IMR-90 (cell line): ENCODE results near the gene ITLN2. TPM values are rescaled to one million over a fixed set of nuclear protein-coding genes. Genes with fewer than 3 reads are reported as not detected.

Source experiments
- ATAC-seq: fragments of 200-7000 bp; cut with Tn5 transposase; 2 replicates; pipeline ENCODE4 v1.9.1; 2020; ENCODE audit warnings: low read depth, mild to moderate bottlenecking, moderate library complexity
- BruUV-seq: library from RNA; stranded (reverse); fragments of 400-500 nt; replicated peaks from 2 replicates; lab custom pipeline; 2021; lab: Mats Ljungman, UMichigan
- CTCF ChIA-PET: fragments of 300-600 bp; formaldehyde crosslinking; extraction: SDS; loops from one replicate; lab custom pipeline; 2021; ENCODE audit warnings: antibody characterized with exemption; lab: Yijun Ruan, JAX
- POLR2A ChIA-PET: fragments of 300-600 bp; sonication (Branson Sonifier 250); formaldehyde crosslinking; loops from one replicate; lab custom pipeline; 2022; ENCODE audit warnings: antibody characterized with exemption; ENCODE audit not compliant: unreplicated experiment; lab: Charles Lee
- DNase-seq: peaks from one replicate; pipeline ENCODE4 v3.0.0; 2013
- H2AFZ ChIP-seq: replicated peaks from 2 replicates; pipeline ENCODE3; 2013; ENCODE audit warnings: low read length, mild to moderate bottlenecking; ENCODE audit not compliant: poor library complexity
- H2AK5ac ChIP-seq: 2 replicates; pipeline ENCODE4 v1.6.1; 2013; ENCODE audit warnings: low read depth, low read length, inconsistent platforms
- H2AK9ac ChIP-seq: replicated peaks from 2 replicates; pipeline ENCODE3; 2013; ENCODE audit warnings: mild to moderate bottlenecking, low read depth, low read length, moderate library complexity; ENCODE audit not compliant: poor library complexity
- H2BK120ac ChIP-seq: 2 replicates; pipeline ENCODE4 v1.6.1; 2013; ENCODE audit warnings: low read depth, low read length, inconsistent platforms
- H2BK15ac ChIP-seq: 3 replicates; pipeline ENCODE4 v1.6.1; 2013; ENCODE audit warnings: low read depth, low read length, inconsistent platforms
- H2BK20ac ChIP-seq: 2 replicates; pipeline ENCODE4 v1.6.1; 2013; ENCODE audit warnings: low read depth, mild to moderate bottlenecking, inconsistent platforms, low read length, moderate library complexity
- H2BK5ac ChIP-seq: 2 replicates; pipeline ENCODE4 v1.6.1; 2013; ENCODE audit warnings: mild to moderate bottlenecking, low read depth, low read length, inconsistent platforms; ENCODE audit not compliant: poor library complexity, severe bottlenecking
- H3K14ac ChIP-seq: replicated peaks from 2 replicates; pipeline ENCODE4 v1.6.1; 2013; ENCODE audit warnings: low read depth, low read length, inconsistent platforms
- H3K18ac ChIP-seq: 2 replicates; pipeline ENCODE4 v1.6.1; 2013; ENCODE audit warnings: low read depth, low read length, control low read depth
- H3K23ac ChIP-seq: 2 replicates; pipeline ENCODE4 v1.6.1; 2013; ENCODE audit warnings: low read depth, low read length, inconsistent platforms
- H3K27ac ChIP-seq: 2 replicates; pipeline ENCODE4 v1.5.1; 2013; ENCODE audit warnings: mild to moderate bottlenecking, control low read depth, low read length; ENCODE audit not compliant: insufficient read depth
- H3K27me3 ChIP-seq: 2 replicates; pipeline ENCODE4 v1.6.1; 2013; ENCODE audit warnings: low read length; ENCODE audit not compliant: control insufficient read depth, insufficient read depth
- H3K36me3 ChIP-seq: 2 replicates; pipeline ENCODE4 v1.6.1; 2013; ENCODE audit warnings: low read length, mixed read lengths; ENCODE audit not compliant: control insufficient read depth, insufficient read depth
- H3K4ac ChIP-seq: 2 replicates; pipeline ENCODE4 v1.6.1; 2013; ENCODE audit warnings: low read depth, low read length, inconsistent platforms
- H3K4me1 ChIP-seq: 2 replicates; pipeline ENCODE4 v1.6.1; 2013; ENCODE audit warnings: low read length, mixed read lengths; ENCODE audit not compliant: control insufficient read depth, insufficient read depth
- H3K4me2 ChIP-seq: 2 replicates; pipeline ENCODE4 v1.6.1; 2013; ENCODE audit warnings: low read depth, mild to moderate bottlenecking, control low read depth, low read length, moderate library complexity
- H3K4me3 ChIP-seq: 2 replicates; pipeline ENCODE4 v1.5.1; 2013; ENCODE audit warnings: low read depth, mild to moderate bottlenecking, control low read depth, low read length, moderate library complexity; ENCODE audit not compliant: insufficient read depth
- H3K56ac ChIP-seq: 2 replicates; pipeline ENCODE4 v1.6.1; 2013; ENCODE audit warnings: low read length, inconsistent platforms; ENCODE audit not compliant: insufficient read depth; ENCODE audit errors: extremely low read depth
- H3K79me1 ChIP-seq, 2 experiments: 2 replicates each; pipeline ENCODE4 v1.6.1; 2013; ENCODE audit warnings: low read length in 2 of 2, inconsistent platforms in 1 of 2, low read depth in 1 of 2
- H3K9ac ChIP-seq: 2 replicates; pipeline ENCODE4 v1.6.1; 2013; ENCODE audit warnings: low read depth, low read length, control low read depth
- H3K9me1 ChIP-seq: 2 replicates; pipeline ENCODE4 v1.6.1; 2013; ENCODE audit warnings: low read length, inconsistent platforms; ENCODE audit not compliant: insufficient read depth
- H3K9me3 ChIP-seq: 2 replicates; pipeline ENCODE4 v1.6.1; 2013; ENCODE audit warnings: low read length; ENCODE audit not compliant: control insufficient read depth, insufficient read depth
- H4K20me1 ChIP-seq: 2 replicates; pipeline ENCODE4 v1.6.1; 2013; ENCODE audit warnings: low read length, inconsistent platforms; ENCODE audit not compliant: insufficient read depth
- H4K5ac ChIP-seq: 2 replicates; pipeline ENCODE4 v1.6.1; 2013; ENCODE audit warnings: mild to moderate bottlenecking, low read depth, low read length, control low read depth
- H4K8ac ChIP-seq, 2 experiments: 2 replicates each; pipeline ENCODE4 v1.6.1; 2013; ENCODE audit warnings: low read depth in 2 of 2, low read length in 2 of 2, control low read depth in 1 of 2, inconsistent platforms in 1 of 2
- H4K91ac ChIP-seq: 2 replicates; pipeline ENCODE4 v1.6.1; 2013; ENCODE audit warnings: low read depth, low read length, inconsistent platforms; ENCODE audit not compliant: insufficient read depth
- CEBPB ChIP-seq: IDR thresholded peaks from 2 replicates; pipeline ENCODE4 v1.6.1; 2012; ENCODE audit warnings: low read depth, low read length, improper control_type of control experiment
- CHD1 ChIP-seq: IDR thresholded peaks from 2 replicates; pipeline ENCODE4 v1.6.1; 2012; ENCODE audit warnings: low read depth, low read length, improper control_type of control experiment
- CTCF ChIP-seq: conservative IDR thresholded peaks from 2 replicates; pipeline ENCODE4 v1.5.1; 2012; ENCODE audit warnings: mild to moderate bottlenecking, low read depth, low read length, improper control_type of control experiment
- ELK1 ChIP-seq: fragments of 150-350 bp; IDR thresholded peaks from 2 replicates; pipeline ENCODE4 v1.6.1; 2016; ENCODE audit warnings: low read depth, mild to moderate bottlenecking, low read length, moderate library complexity, borderline replicate concordance
- FOS ChIP-seq: fragments of 150-350 bp; IDR thresholded peaks from 2 replicates; pipeline ENCODE4 v1.6.1; 2016; ENCODE audit warnings: low read depth, low read length
- MAFK ChIP-seq: IDR thresholded peaks from 2 replicates; pipeline ENCODE4 v1.6.1; 2012; ENCODE audit warnings: low read depth, low read length, improper control_type of control experiment
- MXI1 ChIP-seq: IDR thresholded peaks from 2 replicates; pipeline ENCODE4 v1.6.1; 2012; ENCODE audit warnings: low read depth, mild to moderate bottlenecking, low read length, moderate library complexity, borderline replicate concordance
- RAD21 ChIP-seq: IDR thresholded peaks from 2 replicates; pipeline ENCODE4 v1.6.1; 2012; ENCODE audit warnings: low read length, improper control_type of control experiment
- RCOR1 ChIP-seq: IDR thresholded peaks from 2 replicates; pipeline ENCODE4 v1.6.1; 2012; ENCODE audit warnings: mild to moderate bottlenecking, low read length, improper control_type of control experiment; ENCODE audit not compliant: insufficient replicate concordance
- RFX5 ChIP-seq: IDR thresholded peaks from 2 replicates; pipeline ENCODE4 v1.8.0; 2012; ENCODE audit warnings: low read depth, mild to moderate bottlenecking, low read length, moderate library complexity
- WGBS, 2 experiments: methylation state at CpG; one replicate each; pipeline versions ENCODE4 v1.1.5 to v1.1.7; 2013; ENCODE audit warnings: missing lambda C conversion rate in 2 of 2; ENCODE audit not compliant: insufficient read length in 1 of 2; ENCODE audit errors: extremely low coverage in 2 of 2; 5-methylcytosine and 5-hydroxymethylcytosine counted together
- dilution Hi-C: fragments of 300-500 bp; cut with HindIII; formaldehyde crosslinking; loops from one replicate; pipeline ENCODE4 v1.14.3; 2018; ENCODE audit warnings: low sequenced_read_pairs; ENCODE audit not compliant: unreplicated experiment
- in situ Hi-C: fragments of 300-500 bp; cut with MboI; formaldehyde crosslinking; loops from 3 replicates; pipeline ENCODE4 v1.14.3; 2019; ENCODE audit warnings: low sequenced_read_pairs, inconsistent platforms, mixed read lengths
- intact Hi-C: fragments of 100-400 bp; cut with micrococcal nuclease; formaldehyde crosslinking; loops from 2 replicates; pipeline ENCODE4 v1.10.0; 2022
- polyA plus RNA-seq, 3 experiments: library from polyadenylated mRNA; depleted of rRNA; stranded (reverse); fragments of >200 nt; gene quantifications; 2 replicates each; pipeline ENCODE4 v1.2.3, GENCODE V29; 2012; ENCODE audit warnings: low replicate concordance in 1 of 3
- total RNA-seq: library from RNA; depleted of rRNA; stranded (reverse); fragments of >200 nt; gene quantifications from 2 replicates; pipeline ENCODE4 v1.2.3, GENCODE V29; 2012
- TF ChIP-seq, protein P1 (sequence below): fragments of 150-350 bp; IDR thresholded peaks from 2 replicates; pipeline ENCODE4 v1.6.1; 2017; ENCODE audit warnings: mild to moderate bottlenecking, antibody characterized with exemption, low read length, low read depth

ITLN2 gene
- total and polyA plus RNA-seq, 2 of the 4 experiments (the other 2 are of a cell fraction): not detected

DNA sequence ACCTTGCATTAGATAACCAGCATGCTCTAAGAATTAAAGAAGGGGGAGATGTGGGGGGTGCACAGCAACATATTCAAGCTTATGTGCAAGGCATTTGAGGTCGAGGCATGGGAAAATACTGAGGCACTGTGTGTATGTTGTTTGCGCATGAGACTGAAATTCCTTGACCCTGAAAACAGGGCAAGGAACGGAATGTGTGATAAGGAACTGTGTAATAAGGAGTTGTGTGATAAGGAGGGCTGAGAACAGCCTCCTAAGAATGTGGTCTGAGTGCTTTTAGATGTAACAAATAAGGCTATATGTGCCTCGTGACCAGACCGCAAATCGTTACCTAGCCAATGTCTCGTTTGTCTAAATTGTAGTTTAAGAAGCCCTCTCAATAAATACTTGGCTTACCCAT, 43.2 kb downstream of the ITLN2 start:
- no peaks in the 10 kb centered on the region for H3K36me3 ChIP-seq
- no peak overlapping the region for H3K4ac ChIP-seq
- H2BK120ac ChIP-seq: no peak overlapping the region
- intact Hi-C loops: no loop called here
- no peak overlapping the region for H2BK15ac ChIP-seq
- dilution Hi-C loops: no loop called here
- no peak overlapping the region for H4K5ac ChIP-seq
- H3K4me2 ChIP-seq: no peak overlapping the region
- H3K9me3 ChIP-seq: no peaks in the 10 kb centered on the region
- H2AK9ac ChIP-seq: no peak overlapping the region
- ChIA-PET CTCF (no interaction called here), POLR2A (no interaction called here)
- no peak overlapping the region for H2BK5ac ChIP-seq
- in situ Hi-C loops: no loop called here
- BruUV-seq: no TSS peak
- no peak overlapping the region for H3K9ac ChIP-seq
- H3K14ac ChIP-seq: no peak overlapping the region
- 17% methylated on average over 2 of the region's 7 CpGs; no CpG with 5 or more reads in 1 of the 2 experiments for WGBS, 2 experiments
- no peak for TF ChIP-seq CHD1
- TF ChIP-seq, protein P1, sequence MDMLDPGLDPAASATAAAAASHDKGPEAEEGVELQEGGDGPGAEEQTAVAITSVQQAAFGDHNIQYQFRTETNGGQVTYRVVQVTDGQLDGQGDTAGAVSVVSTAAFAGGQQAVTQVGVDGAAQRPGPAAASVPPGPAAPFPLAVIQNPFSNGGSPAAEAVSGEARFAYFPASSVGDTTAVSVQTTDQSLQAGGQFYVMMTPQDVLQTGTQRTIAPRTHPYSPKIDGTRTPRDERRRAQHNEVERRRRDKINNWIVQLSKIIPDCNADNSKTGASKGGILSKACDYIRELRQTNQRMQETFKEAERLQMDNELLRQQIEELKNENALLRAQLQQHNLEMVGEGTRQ: no peak
- TF ChIP-seq FOS: no peak
- no peak for TF ChIP-seq RAD21
- no peak for TF ChIP-seq CEBPB
- no peak for TF ChIP-seq RFX5
- no peak for TF ChIP-seq ELK1
- no peak for TF ChIP-seq MAFK
- TF ChIP-seq RCOR1: no peak
- TF ChIP-seq CTCF: no peak
- no peak for TF ChIP-seq MXI1
- H3K79me1 ChIP-seq: no peaks in the 10 kb centered on the region
- H4K91ac ChIP-seq: no peak overlapping the region
- H2BK20ac ChIP-seq: no peak overlapping the region
- no peak overlapping the region for H3K4me3 ChIP-seq
- no peak overlapping the region for H3K23ac ChIP-seq
- ATAC-seq: no peak
- H3K9me1 ChIP-seq: no peaks in the 10 kb centered on the region
- no peaks in the 10 kb centered on the region for H4K20me1 ChIP-seq
- H4K8ac ChIP-seq: no peak overlapping the region
- H2AFZ ChIP-seq: no peak overlapping the region
- no peaks in the 10 kb centered on the region for H3K4me1 ChIP-seq
- H2AK5ac ChIP-seq: no peak overlapping the region
- no peak overlapping the region for H3K56ac ChIP-seq
- DNase-seq: peak; percentile 3
- H3K27me3 ChIP-seq: no peaks in the 10 kb centered on the region; the same call in 1 of the 2 replicates
- no peak overlapping the region for H3K18ac ChIP-seq
- H3K27ac ChIP-seq: no peak overlapping the region
